ENCODE results near the gene TUBB2A.
"Not testable (repeated sequence)": the region's sequence is repeated elsewhere in the genome, so short reads cannot be mapped to it uniquely, and the experiment has no call there.

TUBB2A gene

DNA sequence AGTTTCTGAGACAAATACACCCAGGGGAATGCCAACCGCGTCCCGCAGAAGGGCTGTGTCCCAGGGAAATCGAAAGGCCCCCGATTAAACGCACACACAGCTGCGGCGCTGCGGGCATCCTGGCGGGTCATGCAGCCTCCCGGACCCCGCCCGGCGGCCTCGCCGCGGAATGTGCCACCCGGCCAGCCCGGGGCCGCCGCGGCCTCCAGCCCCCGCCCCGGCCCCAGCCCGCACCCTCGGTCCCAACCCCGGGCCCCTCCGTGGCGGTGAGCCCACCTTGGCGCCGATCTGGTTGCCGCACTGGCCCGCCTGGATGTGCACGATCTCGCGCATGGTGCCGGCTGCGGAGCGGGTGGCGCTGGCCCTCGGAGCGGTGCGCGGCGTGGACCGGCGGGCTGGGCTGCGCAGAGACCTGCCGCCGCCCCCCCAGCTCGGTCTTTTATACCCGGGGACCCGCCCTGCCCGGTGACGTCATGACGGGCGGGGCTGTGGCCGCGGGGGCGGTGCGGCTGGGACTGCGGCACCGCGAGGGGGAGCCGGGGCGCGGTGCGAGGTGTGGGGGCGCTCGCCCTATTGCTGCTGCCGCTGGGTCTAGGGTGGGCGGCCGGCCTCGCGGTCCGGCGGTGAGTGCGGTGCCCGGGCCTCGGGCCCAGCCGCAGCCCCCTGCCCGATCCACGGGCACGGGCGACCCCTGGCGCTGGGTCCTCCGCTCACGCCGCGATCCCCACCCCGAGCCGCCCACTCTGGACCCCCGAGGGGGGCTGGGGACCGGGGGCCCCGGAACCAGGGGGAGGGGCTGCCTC lies at the start of gene TUBB2A:
TUBB2A (minus strand) TSS at position 414 of the 803 bp plus-strand sequence; CDS start at position 333, 81 bp downstream.
- no peak for DNase-seq

DNA sequence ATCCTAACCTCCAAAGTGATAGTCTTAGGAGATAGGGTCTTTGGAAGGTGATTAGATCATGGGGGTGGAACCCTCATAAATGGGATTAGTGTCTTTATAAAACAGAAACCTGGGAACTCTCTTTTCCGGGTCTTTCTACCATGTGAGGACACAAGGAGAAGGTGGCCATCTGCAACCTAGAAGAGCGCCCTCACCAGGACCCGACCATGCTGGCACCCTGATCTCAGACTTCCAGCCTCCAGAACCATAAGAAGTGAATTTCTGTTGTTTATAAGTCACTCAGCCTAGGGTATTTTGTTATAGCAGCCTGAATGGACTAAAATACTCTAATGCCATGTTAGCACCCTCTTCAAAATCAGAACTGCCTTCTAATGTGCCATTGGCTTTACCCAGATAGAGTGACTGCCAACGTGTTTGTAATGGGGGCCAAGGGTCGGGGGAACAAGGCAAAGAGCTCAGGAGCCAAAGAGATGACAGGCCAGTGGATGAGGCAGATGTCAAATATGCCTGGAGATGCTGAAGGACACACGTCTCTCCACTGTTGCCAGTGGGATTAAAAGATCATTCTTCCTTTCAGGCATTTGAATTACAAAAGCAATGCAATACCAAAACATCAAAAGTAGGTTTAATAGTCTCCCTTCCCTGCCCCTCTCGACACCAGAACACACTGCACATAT lies 49.1 kb upstream of the TUBB2A start:
- DNase-seq, result no peak

DNA sequence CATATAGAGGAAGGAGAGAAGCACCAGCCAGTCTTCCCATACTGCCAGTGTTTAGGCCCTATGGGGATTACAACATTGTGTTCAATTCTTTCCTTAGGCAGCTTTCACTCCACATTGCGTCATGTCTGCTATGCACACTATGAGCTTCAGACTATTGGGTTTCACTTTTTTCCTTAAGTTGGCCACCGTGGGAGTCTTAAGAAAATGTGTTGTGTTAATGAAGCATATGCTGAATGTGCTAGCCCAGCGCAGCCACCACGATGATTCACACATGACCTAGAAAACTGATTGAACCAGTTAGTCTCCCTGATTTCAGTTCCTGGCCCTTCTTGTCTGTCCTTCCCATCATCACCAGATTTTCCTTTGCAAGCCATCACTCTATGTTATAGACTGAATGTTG lies 48.6 kb upstream of the TUBB2A start:
- no peak for DNase-seq

DNA sequence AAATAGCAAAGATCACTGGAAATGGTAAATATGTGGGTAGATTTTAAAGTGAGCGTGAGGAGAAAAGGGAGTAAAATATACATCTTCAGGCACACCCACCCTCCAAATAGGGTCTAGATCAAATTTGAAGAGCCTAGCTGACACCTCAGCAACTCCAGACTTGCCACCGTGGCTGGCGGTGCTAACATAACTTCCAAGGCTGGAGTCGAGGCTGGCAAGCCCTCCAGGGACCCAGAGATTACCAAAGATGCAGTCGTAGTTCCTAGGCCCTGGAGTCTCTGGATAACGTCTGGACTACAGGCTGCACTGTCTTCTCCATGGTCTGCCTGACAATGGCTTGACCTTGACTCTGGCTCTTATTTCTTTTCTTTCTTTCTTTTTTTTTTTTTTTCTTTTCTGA lies 47.6 kb upstream of the TUBB2A start:
- DNase-seq, result no peak

DNA sequence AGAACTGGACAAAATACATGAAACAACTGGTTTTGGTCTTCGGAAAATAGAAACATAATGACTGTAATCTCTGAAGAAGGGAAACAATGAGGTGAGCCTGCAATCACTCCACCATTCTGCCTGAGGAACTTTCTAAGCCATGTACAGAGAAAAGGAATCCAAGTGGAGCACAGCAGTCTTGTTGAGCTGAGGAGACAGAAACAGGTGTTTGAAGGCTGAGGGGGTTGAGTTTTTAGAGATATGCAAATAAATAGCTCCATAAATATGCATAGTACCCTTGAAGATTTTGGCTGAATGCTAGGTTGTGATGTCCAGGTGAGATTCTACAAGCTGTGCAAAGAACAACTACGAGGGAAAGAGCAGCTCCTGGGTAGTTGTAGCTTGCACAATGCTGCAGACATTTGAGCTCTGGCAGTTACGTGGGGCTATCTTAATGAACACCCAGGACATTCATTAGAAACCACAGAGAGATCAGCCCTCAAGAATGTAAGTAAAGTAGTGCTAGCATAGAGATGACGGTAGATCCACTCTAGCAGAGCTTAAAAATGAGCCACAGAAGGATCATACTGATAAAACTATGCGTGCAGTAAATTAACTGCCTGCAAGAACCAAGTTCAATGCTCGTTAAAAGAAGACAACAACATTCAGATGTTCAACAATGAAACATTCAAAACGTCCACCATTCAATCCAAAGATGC lies 45.8 kb upstream of the TUBB2A start:
- DNase-seq, result no peak

DNA sequence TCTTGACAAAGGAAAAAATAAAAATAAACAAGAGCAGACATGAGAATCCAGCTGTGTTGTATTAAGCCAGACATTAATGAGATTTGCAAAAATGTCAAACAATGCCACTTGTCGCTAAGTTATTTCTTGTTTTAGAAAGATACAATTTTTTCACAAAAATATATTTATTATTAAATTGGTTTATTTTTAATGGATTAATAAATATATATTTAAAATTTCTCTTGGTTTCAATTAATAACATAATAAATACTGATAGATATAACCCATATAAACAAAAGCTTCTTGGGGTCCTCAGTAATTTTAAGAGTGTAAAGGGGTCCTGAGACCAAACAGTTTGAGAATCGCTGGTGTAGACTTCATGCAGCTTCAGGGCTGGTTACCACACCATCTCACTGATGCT lies 44.0 kb upstream of the TUBB2A start:
- DNase-seq, result no peak

DNA sequence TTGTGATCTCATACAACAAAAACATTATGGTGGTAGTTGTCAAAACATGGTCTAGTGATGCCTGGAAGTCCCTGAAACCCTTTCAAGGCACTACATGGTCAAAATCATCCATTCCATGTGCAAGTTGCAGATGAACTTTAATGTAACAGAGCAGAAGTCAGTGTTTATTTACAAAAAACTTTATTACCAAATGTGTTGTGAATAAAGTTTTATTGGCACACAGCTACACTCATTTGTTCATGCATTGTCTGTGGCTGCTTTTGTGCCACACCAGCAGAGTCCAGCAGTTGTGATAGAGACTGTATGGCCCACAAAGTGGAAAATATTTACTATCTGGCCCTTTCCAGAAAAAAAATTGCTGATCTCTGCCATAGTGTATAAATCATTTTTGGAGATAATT lies 43.3 kb upstream of the TUBB2A start:
- DNase-seq, result no peak

DNA sequence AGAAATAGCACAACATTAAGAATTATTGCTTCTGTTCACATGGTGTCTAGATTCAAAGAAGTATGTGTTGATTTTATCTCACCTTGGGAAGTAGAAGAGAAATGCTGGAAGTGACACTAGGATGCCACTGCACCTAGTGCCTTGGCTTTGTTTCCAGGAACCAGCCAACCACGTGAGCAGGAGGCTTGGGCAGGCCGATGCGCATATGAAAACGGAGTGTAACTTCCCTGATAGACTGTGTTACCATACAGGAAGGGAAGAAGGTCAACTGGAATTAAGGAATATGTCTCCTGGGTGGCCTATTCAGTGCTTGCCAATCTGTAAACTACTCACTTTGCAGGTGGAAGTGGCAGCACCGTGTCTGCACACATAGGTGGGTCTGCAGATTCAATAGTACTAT lies 42.0 kb upstream of the TUBB2A start:
- DNase-seq, result no peak

DNA sequence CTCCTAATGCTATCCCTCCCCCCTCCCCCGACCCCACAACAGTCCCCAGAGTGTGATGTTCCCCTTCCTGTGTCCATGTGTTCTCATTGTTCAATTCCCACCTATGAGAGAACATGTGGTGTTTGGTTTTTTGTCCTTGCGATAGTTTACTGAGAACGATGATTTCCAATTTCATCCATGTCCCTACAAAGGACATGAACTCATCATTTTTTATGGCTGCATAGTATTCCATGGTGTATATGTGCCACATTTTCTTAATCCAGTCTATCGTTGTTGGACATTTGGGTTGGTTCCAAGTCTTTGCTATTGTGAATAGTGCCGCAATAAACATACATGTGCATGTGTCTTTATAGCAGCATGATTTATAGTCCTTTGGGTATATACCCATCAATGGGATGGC lies 40.4 kb upstream of the TUBB2A start:
- DNase-seq, result not testable (repeated sequence)

DNA sequence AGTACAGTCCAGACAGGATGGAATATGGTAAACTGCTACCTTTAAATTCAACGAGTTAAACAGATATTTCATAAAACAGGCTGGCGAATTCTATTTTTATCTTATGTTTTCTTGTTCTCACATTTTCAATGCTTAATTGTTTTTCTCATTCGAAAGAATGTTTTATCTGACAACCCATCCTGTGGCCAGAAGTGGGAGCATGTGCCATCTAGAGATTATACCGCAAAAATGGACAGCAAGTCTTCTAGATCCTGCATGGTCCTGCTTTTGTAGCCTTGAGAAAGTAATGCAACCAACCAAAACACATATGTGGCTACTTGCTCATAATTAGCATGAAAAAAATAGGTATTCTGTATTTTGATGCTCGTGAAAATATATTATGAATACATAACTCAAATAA lies 39.4 kb upstream of the TUBB2A start:
- no peak for DNase-seq

DNA sequence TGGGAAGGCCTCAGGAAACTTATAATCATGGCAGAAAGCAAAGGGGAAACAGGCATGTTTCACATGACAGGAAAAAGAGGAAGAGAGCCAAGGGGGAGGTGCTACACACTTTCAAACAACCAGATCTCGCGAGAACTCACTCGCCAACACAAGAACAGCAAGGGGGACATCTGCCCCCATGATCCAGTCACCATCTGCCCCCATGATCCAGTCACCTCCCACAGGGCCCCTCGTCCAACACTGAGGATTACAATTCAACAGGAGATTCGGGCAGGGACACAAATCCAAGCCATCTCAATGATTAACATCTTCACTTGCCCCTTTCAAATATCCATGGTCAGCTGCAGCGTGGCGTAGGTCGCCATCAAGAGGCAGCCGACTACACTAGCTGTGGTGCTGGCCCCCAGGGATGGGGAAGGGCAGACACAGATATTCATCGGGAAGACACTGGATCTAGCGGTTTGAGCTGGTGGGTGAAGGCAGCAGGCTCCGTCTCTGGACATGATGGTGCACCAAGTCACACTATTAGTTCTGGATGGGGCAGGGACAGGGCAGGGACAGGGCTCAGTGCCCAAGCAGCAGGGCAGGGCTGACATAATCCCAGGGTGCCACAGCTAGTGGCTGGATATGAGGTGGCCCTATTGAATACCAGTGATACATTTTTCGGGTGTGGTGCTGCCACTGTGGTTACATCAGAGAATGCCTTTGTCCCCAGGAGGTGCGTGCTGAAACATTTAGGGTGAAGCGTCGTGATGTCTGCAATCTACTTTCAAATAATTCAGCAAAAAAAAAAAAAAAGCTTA lies 38.6 kb upstream of the TUBB2A start:
- no peak for DNase-seq

DNA sequence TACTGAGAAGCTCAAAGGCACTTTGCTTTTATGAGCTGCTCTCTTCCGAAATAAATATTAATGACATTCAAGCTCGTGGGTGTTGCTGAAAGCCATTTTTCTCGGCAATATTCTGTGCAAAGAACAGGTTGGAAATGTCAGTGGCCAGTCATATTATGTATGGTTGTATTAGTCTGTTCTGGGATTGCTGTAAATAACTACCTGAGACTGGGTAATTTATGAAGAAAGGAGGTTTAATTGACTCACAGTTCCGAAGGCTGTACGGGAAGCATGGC lies 38.0 kb upstream of the TUBB2A start:
- DNase-seq, result no peak

DNA sequence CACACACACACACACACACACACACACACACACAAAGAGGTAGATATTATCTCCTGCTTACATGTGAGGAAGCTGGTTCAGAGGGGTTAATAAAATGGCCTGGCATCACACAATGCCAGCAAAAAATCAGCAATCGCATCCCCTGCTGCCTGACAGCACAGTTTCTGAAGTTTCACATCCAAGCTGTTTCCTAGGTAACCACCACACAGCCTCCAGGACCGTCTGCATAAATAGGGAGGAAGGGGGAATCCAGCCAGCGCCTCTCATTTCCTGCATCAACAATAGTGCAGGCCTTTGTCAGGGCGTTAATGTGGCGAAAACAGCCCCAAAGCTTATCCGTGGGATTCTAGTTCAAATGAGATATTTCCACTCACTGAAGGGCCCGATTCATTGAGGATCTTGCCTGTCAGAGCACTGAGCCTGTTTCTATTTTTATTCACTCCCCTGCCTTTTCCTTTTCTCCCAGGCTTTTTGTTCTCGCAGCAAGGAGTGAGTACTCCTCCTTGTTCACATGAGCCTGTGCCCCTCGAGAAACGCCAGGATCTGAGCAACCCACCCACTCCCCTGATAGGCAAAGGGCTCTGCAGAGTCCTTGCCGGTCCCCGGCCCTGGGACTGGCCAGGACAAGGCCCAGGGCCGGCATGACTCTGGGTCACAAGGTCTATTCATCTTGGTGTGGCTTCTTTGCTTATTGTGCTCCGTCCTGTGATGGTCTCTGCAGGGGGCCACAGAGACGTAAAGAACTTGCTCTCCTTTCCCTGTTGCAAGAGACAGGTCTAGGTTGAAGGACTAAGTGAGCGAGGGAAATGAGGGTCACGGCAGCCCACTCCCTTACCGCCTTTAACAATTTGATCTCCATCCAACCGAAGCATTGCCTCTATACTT lies 37.4 kb upstream of the TUBB2A start:
- no peak for DNase-seq

DNA sequence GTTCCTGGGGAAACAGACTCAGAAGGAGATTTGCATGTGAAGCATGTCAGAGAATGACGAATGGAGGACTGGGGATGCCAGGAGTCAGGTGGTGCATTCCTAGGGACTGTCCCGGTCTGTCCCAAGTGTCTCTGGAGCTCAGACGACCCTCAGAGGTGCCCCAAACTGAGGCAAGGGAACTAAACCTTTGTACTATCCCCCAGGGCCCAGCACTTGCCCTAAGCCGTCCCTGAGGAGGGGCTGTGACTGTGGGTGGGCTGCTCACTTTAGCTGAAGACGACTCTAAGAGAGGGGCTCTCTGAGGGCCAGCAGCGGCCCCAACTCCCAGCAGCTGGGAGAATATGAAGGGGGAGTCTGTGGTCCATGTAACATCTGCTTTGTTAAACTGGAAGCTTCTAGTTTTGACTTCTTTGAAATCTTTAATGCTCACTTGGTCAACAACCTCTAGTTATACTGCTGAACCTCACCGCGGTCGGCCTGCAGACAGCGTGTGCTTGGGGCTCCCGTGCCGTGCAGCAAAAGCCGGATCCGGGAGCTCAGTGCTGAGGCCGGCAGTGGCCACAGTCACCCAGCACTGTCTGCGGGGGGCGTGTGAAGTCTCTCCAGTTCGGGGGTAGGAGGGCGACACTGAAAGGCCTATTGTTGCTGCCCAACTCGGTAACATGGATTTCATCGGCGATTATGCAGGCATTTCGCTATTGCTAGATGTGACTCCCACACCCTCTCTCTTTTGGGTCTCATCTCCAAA lies 35.9 kb upstream of the TUBB2A start:
- DNase-seq, result no peak

DNA sequence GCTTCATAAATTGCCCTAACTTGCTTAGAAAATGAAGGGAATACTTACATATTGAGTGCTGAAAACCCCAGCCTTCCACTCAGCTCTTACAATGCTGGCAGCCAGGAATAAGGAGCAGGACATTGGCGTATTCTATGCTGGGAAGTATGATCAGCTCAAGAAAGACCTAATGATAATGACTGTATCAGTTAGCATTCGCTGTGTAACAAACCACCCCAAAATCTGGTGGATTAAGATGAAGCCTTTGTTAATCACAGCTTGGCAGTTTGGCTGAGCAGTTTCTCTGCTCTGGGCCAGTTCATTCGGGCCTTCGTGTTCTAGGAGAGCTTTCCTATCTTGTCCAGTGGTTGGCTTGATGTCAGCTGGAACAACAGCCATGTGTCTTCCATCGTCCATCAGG lies 33.4 kb upstream of the TUBB2A start:
- no peak for DNase-seq

DNA sequence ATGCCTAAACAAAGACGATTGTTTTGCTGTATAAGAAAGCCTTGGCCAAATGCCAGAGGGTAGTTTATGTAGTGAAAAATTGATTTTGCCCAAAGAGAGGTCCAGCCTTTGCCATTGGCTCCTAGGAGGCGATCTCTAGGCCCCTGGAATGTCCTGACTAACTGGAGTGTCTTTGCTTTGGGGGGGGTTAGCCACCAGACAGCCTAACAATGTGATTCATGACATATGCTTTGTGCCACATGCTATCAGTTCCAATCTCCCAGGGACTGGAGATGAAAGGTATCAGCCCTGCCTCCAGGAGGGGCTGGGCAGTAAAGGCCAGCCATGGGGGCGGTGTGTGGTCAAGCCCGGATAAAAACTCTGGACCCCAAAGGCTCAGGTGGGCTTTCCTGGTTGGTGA lies 32.7 kb upstream of the TUBB2A start:
- DNase-seq, result no peak

DNA sequence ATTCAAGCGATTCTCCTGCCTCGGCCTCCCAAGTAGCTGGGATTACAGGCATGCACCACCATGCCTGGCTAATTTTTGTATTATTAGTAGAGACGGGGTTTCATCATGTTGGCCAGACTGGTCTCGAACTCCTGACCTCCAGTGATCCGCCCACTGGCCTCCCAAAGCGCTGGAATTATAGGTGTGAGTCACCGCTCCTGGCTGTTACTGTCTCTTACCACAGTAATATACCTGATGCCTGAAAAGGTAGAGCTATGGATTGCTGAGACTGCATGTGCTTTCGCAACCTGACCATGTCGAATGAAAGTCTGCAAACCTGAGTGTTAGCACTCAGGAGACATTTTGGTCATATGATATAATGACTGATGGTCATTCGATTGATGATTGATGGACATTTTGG lies 31.8 kb upstream of the TUBB2A start:
- DNase-seq, result not testable (repeated sequence)

DNA sequence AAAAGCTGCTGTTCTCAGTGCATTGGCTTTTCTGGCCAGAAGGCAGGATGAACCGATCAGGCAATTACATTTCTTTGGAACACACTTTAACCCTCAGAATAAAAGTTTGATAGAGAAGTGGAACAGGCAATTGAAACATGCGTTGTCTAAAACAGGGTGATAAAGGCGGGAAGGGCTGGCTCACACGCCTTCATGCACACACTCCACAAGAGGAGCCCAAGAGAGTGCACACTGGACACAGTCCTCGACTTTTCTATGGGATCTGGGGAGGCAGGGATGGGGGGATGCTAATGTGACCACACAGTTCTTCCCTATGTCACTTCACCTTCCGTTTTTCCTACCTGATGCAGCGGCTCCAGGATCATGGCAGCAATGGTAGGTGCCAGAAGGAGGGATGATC lies 30.9 kb upstream of the TUBB2A start:
- no peak for DNase-seq

DNA sequence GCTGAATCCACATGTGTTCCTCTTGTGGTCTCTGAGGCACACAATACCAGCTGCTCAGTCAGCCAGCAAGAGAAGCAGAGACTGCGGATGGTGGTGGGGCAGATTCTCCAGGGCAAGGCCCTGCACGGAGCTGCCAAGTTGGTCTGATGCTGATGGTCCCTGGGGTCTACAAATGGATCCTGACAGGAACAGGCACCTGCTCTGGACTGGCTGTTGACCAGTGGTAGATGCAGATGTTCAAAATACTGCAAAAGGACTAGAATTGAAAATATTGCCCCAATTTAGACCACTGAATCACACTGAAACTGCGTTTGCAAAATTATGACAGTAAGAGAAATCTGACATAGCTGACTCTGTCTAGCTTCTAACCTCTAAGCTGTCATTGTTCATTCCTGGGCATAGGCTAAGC lies 29.6 kb upstream of the TUBB2A start:
- no peak for DNase-seq

DNA sequence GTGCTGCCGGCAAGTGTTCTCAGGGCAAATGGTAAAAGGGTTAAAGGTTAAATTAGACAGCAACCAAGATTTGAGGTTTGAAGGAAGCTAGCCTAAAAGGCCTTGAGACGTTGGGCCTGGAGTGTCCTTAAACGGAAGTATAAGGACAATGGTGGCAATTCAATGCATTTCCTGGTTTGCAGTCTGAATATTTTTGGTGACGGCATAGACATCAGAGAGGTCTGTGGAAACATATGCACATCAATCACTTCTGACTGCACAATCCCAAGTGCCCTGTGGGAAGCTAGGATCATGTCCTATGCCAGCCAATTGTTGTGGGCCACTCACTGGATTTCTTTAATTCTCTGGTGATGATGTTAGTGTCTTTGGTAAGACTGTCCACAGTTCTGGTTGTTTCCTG lies 25.7 kb upstream of the TUBB2A start:
- no peak for DNase-seq

DNA sequence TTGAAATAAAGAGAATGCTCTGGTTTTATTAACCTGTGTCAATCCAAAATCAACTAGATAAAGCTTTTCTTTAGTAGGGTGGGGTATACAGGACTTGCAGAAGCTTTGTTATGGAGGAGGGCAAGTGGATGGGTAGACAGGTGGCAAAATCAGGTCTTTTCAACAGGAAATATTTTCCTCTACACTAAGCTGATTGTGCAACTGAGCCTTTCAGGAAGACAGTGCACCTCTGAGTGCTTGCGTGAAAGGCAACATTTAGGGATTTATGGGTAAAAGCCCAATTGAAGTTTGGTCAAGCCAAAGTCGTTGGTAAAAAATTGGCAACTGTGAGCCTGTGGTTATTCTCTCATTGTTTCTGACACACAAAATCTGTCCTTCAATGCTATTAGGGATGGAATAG lies 23.8 kb upstream of the TUBB2A start:
- no peak for DNase-seq

DNA sequence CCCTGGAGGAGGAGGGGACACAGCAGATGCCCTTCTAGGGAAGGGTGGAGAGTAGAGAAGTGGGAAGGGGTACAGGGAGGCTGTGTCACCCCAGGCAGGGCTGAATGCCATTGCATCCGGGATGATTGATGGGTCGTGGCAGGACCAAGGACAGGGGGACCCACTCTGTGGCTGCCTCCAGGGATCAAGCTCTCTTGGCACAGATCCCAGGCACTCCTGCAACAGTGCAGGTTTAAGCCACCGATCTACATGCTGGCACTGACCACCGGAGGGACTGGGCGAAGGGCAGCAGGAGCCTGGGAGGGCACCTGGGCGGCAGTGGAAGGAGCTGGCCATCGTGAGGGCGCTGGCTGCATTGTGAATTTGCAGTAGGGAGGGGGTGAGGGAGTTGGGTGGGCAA lies 22.6 kb upstream of the TUBB2A start:
- DNase-seq, result not testable (repeated sequence)
